ENCODE data around the gene ENGASE.

The ENGASE gene

GRCh38 chr17:79088247-79088996 is 13.8 kb downstream of the ENGASE start:
- in situ Hi-C loops (cut with MboI; ENCODE audit: low pct_unique_long_range_greater_than_20kb, low sequenced_read_pairs), result no loop called here
- no peak for DNase-seq

- in situ Hi-C loops (cut with MboI; ENCODE audit: low pct_unique_long_range_greater_than_20kb, low sequenced_read_pairs), result no loop called here
- no peak for DNase-seq
These were observed 14.3 kb downstream of the ENGASE start for GRCh38 chr17:79088997-79089328.

- no peak for DNase-seq
- in situ Hi-C loops (cut with MboI; ENCODE audit: low pct_unique_long_range_greater_than_20kb, low sequenced_read_pairs), result no loop called here
These were observed 15.3 kb downstream of the ENGASE start for GRCh38 chr17:79089720-79090442.

- DNase-seq, result no peak
- in situ Hi-C loops (cut with MboI; ENCODE audit: low pct_unique_long_range_greater_than_20kb, low sequenced_read_pairs), result no loop called here
These were observed 16.0 kb downstream of the ENGASE start for GRCh38 chr17:79090443-79091225.

- DNase-seq, result no peak
- in situ Hi-C loops (cut with MboI; ENCODE audit: low pct_unique_long_range_greater_than_20kb, low sequenced_read_pairs), result no loop called here
These were observed 16.6 kb downstream of the ENGASE start for GRCh38 chr17:79091226-79091670.

GRCh38 chr17:79092567-79092966 is 17.9 kb downstream of the ENGASE start:
- in situ Hi-C loops (cut with MboI; ENCODE audit: low pct_unique_long_range_greater_than_20kb, low sequenced_read_pairs), result no loop called here

GRCh38 chr17:79093270-79093669 is 18.6 kb downstream of the ENGASE start:
- in situ Hi-C loops (cut with MboI; ENCODE audit: low pct_unique_long_range_greater_than_20kb, low sequenced_read_pairs), result no loop called here
- no peak for DNase-seq

More at GRCh38 chr17:79092567-79092966, 17.9 kb downstream of the ENGASE start:
- no peak for DNase-seq

GRCh38 chr17:79094261-79094660 is 19.6 kb downstream of the ENGASE start:
- DNase-seq, result no peak
- in situ Hi-C loops (cut with MboI; ENCODE audit: low pct_unique_long_range_greater_than_20kb, low sequenced_read_pairs), result no loop called here

- in situ Hi-C loops (cut with MboI; ENCODE audit: low pct_unique_long_range_greater_than_20kb, low sequenced_read_pairs), result no loop called here
- no peak for DNase-seq
These were observed 20.9 kb downstream of the ENGASE start for GRCh38 chr17:79095345-79096055.

GRCh38 chr17:79096477-79096876 is 21.9 kb downstream of the ENGASE start:
- in situ Hi-C loops (cut with MboI; ENCODE audit: low pct_unique_long_range_greater_than_20kb, low sequenced_read_pairs), result no loop called here
- DNase-seq, result no peak

- in situ Hi-C loops (cut with MboI; ENCODE audit: low pct_unique_long_range_greater_than_20kb, low sequenced_read_pairs), result no loop called here
- DNase-seq, result no peak
These were observed 22.8 kb downstream of the ENGASE start for GRCh38 chr17:79097226-79098055.

- DNase-seq, result no peak
- in situ Hi-C loops (cut with MboI; ENCODE audit: low pct_unique_long_range_greater_than_20kb, low sequenced_read_pairs), result no loop called here
These were observed 23.8 kb downstream of the ENGASE start for GRCh38 chr17:79098282-79098867.

- no peak for DNase-seq
- in situ Hi-C loops (cut with MboI; ENCODE audit: low pct_unique_long_range_greater_than_20kb, low sequenced_read_pairs), result loop anchor here (25.0 kb wide), 1 partner anchor 287 kb away; no protein-coding TSS in a partner anchor
These were observed 25.8 kb downstream of the ENGASE start for GRCh38 chr17:79100405-79100804.

GRCh38 chr17:79101111-79101673 is 26.6 kb downstream of the ENGASE start:
- in situ Hi-C loops (cut with MboI; ENCODE audit: low pct_unique_long_range_greater_than_20kb, low sequenced_read_pairs), result loop anchor here (25.0 kb wide), 1 partner anchor 286 kb away; no protein-coding TSS in a partner anchor

GRCh38 chr17:79102214-79102613 is 27.6 kb downstream of the ENGASE start:
- no peak for DNase-seq
- in situ Hi-C loops (cut with MboI; ENCODE audit: low pct_unique_long_range_greater_than_20kb, low sequenced_read_pairs), result loop anchor here (25.0 kb wide), 1 partner anchor 285 kb away; no protein-coding TSS in a partner anchor

More at GRCh38 chr17:79101111-79101673, 26.6 kb downstream of the ENGASE start:
- no peak for DNase-seq

GRCh38 chr17:79104898-79105600 is 30.4 kb downstream of the ENGASE start:
- no peak for DNase-seq
- in situ Hi-C loops (cut with MboI; ENCODE audit: low pct_unique_long_range_greater_than_20kb, low sequenced_read_pairs), result loop anchor here (25.0 kb wide), 1 partner anchor 282 kb away; no protein-coding TSS in a partner anchor

- no peak for DNase-seq
- in situ Hi-C loops (cut with MboI; ENCODE audit: low pct_unique_long_range_greater_than_20kb, low sequenced_read_pairs), result loop anchor here (25.0 kb wide), 1 partner anchor 281 kb away; no protein-coding TSS in a partner anchor
These were observed 31.3 kb downstream of the ENGASE start for GRCh38 chr17:79105937-79106336.

Measured in KBM-7 (cell line).